GM12878 (cell line): Measurements from ENCODE around the gene CDC37. TPM values are rescaled to one million over a fixed set of nuclear protein-coding genes. Genes with fewer than 3 reads are reported as not detected.

Experiments
- ASH2L ChIP-seq: fragments of 300-600, 200-600 bp; sonication (generic); IDR thresholded peaks from 2 replicates; pipeline ENCODE4 v1.6.1; 2017; ENCODE audit warnings: low read depth, mild to moderate bottlenecking, borderline replicate concordance
- CEBPB ChIP-seq, 2 experiments: fragments of 150-350 bp in 1 of 2; IDR thresholded peaks; 2 replicates each; pipeline ENCODE4 v1.6.1; 2012 to 2014; ENCODE audit warnings: low read depth in 2 of 2, low read length in 2 of 2, borderline replicate concordance in 1 of 2, inconsistent platforms in 1 of 2
- EP300 ChIP-seq, 2 experiments: fragments of 150-350 bp in 1 of 2; IDR thresholded peaks; 2 replicates each; pipeline ENCODE4 v1.6.1; 2011 to 2012; ENCODE audit warnings: low read depth in 2 of 2, low read length in 2 of 2, borderline replicate concordance in 1 of 2, improper control_type of control experiment in 1 of 2, inconsistent platforms in 1 of 2; ENCODE audit not compliant: control insufficient read depth in 1 of 2
- MTA2 ChIP-seq: fragments of 450-650 bp; IDR thresholded peaks from 2 replicates; pipeline ENCODE4 v1.6.1; 2016; ENCODE audit warnings: low read depth, mild to moderate bottlenecking, moderate library complexity
- MTA3 ChIP-seq: IDR thresholded peaks from 2 replicates; pipeline ENCODE4 v1.6.1; 2012; ENCODE audit warnings: low read length, inconsistent platforms, borderline replicate concordance
- NBN ChIP-seq: fragments of 450-650 bp; IDR thresholded peaks from 2 replicates; pipeline ENCODE4 v1.6.1; 2016
- NFXL1 ChIP-seq: fragments of 450-650 bp; IDR thresholded peaks from 2 replicates; pipeline ENCODE4 v1.6.1; 2017; ENCODE audit warnings: antibody characterized with exemption, mild to moderate bottlenecking, borderline replicate concordance
- NFYB ChIP-seq: IDR thresholded peaks from 2 replicates; pipeline ENCODE4 v1.6.1; 2011; ENCODE audit warnings: low read depth, mild to moderate bottlenecking, low read length, improper control_type of control experiment, moderate library complexity; ENCODE audit not compliant: insufficient read depth
- PAX8 ChIP-seq: fragments of 450-650 bp; IDR thresholded peaks from 2 replicates; pipeline ENCODE4 v1.6.1; 2017; ENCODE audit warnings: mild to moderate bottlenecking, moderate library complexity
- POU2F2 ChIP-seq: IDR thresholded peaks from 3 replicates; pipeline ENCODE4 v1.6.1; 2011; ENCODE audit warnings: low read depth, mild to moderate bottlenecking, low read length, borderline replicate concordance
- RAD51 ChIP-seq: fragments of 450-650 bp; IDR thresholded peaks from 2 replicates; pipeline ENCODE4 v1.6.1; 2016; ENCODE audit warnings: moderate library complexity, mild to moderate bottlenecking, inconsistent platforms
- RB1 ChIP-seq: fragments of 450-650 bp; formaldehyde crosslinking; IDR thresholded peaks from 2 replicates; pipeline ENCODE4 v1.6.1; 2017; ENCODE audit warnings: mild to moderate bottlenecking, borderline replicate concordance
- RELA ChIP-seq: fragments of 450-650 bp; IDR thresholded peaks from 2 replicates; pipeline ENCODE4 v1.8.0; 2014; ENCODE audit warnings: borderline replicate concordance; ENCODE audit not compliant: partially characterized antibody
- TAF1 ChIP-seq: IDR thresholded peaks from 2 replicates; pipeline ENCODE4 v1.6.1; 2011; ENCODE audit warnings: mild to moderate bottlenecking, low read depth, low read length, borderline replicate concordance
- TBL1XR1 ChIP-seq: IDR thresholded peaks from 2 replicates; pipeline ENCODE4 v1.6.1; 2012; ENCODE audit warnings: low read depth, low read length, improper control_type of control experiment
- TCF12 ChIP-seq: IDR thresholded peaks from 2 replicates; pipeline ENCODE4 v1.6.1; 2011; ENCODE audit warnings: low read depth, mild to moderate bottlenecking, low read length
- ZNF622 ChIP-seq: fragments of 450-650 bp; IDR thresholded peaks from 2 replicates; pipeline ENCODE4 v1.6.1; 2017; ENCODE audit warnings: mild to moderate bottlenecking, inconsistent platforms
- polyA plus RNA-seq, 11 experiments: library from polyadenylated mRNA; depleted of rRNA in 4 of 11; unstranded in 6 of 11; stranded (reverse) in 5 of 11; fragments of >200 nt; fragmentation: Nextera tagmentation in 4 of 11; fragmentation: Illumina TruSeq in 1 of 11; extraction: Ambion mirVana in 4 of 11; extraction: Trizol in 1 of 11; gene quantifications; 1 replicate in 1 of 11; 2 replicates in 10 of 11; pipeline versions ENCODE4 v1.2.1 to v1.2.3, GENCODE V29; 2011 to 2016; ENCODE audit warnings: inconsistent platforms in 2 of 11, missing spikeins in 2 of 11, low read depth in 1 of 11
- total RNA-seq, 4 experiments: library from RNA; depleted of rRNA in 3 of 4; stranded (reverse); fragments of >200 nt in 3 of 4; fragmentation: Illumina TruSeq in 1 of 4; extraction: Trizol in 1 of 4; gene quantifications; 2 replicates each; pipeline versions ENCODE4 v1.2.1 to v1.2.3, GENCODE V29; 2013 to 2021
- TF ChIP-seq, protein P1 (sequence below): fragments of 450-650 bp; IDR thresholded peaks from 2 replicates; pipeline ENCODE4 v1.6.1; 2018; ENCODE audit warnings: borderline replicate concordance, mild to moderate bottlenecking; ENCODE audit not compliant: partially characterized antibody
- TF ChIP-seq, protein P2 (sequence below): fragments of 450-650 bp; IDR thresholded peaks from 2 replicates; pipeline ENCODE4 v1.6.1; 2016; ENCODE audit warnings: mild to moderate bottlenecking, moderate library complexity, borderline replicate concordance
- TF ChIP-seq, protein P3 (sequence below): fragments of 450-650 bp; formaldehyde crosslinking; IDR thresholded peaks from 2 replicates; pipeline ENCODE4 v1.5.0; 2022; ENCODE audit warnings: mild to moderate bottlenecking, missing genetic modification characterization

Gene CDC37
- total and polyA plus RNA-seq, 10 of the 15 experiments (the other 5 are each of a cell fraction or from before 2014, with no cell fraction given) = 4.7 to 265 (median 176) TPM

GRCh38 chr19:10404888-10405820 lies 1.8 kb upstream of the CDC37 start (continued):
- TF ChIP-seq, protein P1, sequence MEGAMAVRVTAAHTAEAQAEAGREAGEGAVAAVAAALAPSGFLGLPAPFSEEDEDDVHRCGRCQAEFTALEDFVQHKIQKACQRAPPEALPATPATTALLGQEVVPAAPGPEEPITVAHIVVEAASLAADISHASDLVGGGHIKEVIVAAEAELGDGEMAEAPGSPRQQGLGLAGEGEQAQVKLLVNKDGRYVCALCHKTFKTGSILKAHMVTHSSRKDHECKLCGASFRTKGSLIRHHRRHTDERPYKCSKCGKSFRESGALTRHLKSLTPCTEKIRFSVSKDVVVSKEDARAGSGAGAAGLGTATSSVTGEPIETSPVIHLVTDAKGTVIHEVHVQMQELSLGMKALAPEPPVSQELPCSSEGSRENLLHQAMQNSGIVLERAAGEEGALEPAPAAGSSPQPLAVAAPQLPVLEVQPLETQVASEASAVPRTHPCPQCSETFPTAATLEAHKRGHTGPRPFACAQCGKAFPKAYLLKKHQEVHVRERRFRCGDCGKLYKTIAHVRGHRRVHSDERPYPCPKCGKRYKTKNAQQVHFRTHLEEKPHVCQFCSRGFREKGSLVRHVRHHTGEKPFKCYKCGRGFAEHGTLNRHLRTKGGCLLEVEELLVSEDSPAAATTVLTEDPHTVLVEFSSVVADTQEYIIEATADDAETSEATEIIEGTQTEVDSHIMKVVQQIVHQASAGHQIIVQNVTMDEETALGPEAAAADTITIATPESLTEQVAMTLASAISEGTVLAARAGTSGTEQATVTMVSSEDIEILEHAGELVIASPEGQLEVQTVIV = no peak
- TF ChIP-seq RELA = no peak
- TF ChIP-seq RAD51 = no peak
- TF ChIP-seq MTA2 = no peak
- peak in 1 of 2 experiments; percentile 10; a peak in 1 of 4 replicates for TF ChIP-seq EP300 (IDR thresholded peaks at IDR 0.05; ENCODE audit: borderline replicate concordance in 1 of 2, control insufficient read depth in 1 of 2, low read depth in 2 of 2, low read length in 2 of 2)
- TF ChIP-seq, protein P2, sequence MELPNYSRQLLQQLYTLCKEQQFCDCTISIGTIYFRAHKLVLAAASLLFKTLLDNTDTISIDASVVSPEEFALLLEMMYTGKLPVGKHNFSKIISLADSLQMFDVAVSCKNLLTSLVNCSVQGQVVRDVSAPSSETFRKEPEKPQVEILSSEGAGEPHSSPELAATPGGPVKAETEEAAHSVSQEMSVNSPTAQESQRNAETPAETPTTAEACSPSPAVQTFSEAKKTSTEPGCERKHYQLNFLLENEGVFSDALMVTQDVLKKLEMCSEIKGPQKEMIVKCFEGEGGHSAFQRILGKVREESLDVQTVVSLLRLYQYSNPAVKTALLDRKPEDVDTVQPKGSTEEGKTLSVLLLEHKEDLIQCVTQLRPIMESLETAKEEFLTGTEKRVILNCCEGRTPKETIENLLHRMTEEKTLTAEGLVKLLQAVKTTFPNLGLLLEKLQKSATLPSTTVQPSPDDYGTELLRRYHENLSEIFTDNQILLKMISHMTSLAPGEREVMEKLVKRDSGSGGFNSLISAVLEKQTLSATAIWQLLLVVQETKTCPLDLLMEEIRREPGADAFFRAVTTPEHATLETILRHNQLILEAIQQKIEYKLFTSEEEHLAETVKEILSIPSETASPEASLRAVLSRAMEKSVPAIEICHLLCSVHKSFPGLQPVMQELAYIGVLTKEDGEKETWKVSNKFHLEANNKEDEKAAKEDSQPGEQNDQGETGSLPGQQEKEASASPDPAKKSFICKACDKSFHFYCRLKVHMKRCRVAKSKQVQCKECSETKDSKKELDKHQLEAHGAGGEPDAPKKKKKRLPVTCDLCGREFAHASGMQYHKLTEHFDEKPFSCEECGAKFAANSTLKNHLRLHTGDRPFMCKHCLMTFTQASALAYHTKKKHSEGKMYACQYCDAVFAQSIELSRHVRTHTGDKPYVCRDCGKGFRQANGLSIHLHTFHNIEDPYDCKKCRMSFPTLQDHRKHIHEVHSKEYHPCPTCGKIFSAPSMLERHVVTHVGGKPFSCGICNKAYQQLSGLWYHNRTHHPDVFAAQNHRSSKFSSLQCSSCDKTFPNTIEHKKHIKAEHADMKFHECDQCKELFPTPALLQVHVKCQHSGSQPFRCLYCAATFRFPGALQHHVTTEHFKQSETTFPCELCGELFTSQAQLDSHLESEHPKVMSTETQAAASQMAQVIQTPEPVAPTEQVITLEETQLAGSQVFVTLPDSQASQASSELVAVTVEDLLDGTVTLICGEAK = no peak
- no peak for TF ChIP-seq TAF1
- TF ChIP-seq MTA3 = no peak
- no peak for TF ChIP-seq NFXL1
- no peak for TF ChIP-seq CEBPB (IDR thresholded peaks at IDR 0.05; ENCODE audit: borderline replicate concordance in 1 of 2, low read depth in 2 of 2, low read length in 2 of 2)
- TF ChIP-seq NFYB = no peak
- no peak for TF ChIP-seq RB1
- TF ChIP-seq, protein P3, sequence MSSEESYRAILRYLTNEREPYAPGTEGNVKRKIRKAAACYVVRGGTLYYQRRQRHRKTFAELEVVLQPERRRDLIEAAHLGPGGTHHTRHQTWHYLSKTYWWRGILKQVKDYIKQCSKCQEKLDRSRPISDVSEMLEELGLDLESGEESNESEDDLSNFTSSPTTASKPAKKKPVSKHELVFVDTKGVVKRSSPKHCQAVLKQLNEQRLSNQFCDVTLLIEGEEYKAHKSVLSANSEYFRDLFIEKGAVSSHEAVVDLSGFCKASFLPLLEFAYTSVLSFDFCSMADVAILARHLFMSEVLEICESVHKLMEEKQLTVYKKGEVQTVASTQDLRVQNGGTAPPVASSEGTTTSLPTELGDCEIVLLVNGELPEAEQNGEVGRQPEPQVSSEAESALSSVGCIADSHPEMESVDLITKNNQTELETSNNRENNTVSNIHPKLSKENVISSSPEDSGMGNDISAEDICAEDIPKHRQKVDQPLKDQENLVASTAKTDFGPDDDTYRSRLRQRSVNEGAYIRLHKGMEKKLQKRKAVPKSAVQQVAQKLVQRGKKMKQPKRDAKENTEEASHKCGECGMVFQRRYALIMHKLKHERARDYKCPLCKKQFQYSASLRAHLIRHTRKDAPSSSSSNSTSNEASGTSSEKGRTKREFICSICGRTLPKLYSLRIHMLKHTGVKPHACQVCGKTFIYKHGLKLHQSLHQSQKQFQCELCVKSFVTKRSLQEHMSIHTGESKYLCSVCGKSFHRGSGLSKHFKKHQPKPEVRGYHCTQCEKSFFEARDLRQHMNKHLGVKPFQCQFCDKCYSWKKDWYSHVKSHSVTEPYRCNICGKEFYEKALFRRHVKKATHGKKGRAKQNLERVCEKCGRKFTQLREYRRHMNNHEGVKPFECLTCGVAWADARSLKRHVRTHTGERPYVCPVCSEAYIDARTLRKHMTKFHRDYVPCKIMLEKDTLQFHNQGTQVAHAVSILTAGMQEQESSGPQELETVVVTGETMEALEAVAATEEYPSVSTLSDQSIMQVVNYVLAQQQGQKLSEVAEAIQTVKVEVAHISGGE (CRISPR knock-in tag) = no peak
- no peak for TF ChIP-seq NBN
- TF ChIP-seq TCF12 = no peak
- TF ChIP-seq TBL1XR1 = no peak
- TF ChIP-seq ASH2L = no peak
- no peak for TF ChIP-seq ZNF622
- no peak for TF ChIP-seq POU2F2
- TF ChIP-seq PAX8 = no peak
